Transverse colon (tissue), 4 donors: ENCODE data around the gene POU3F4. TPM values are rescaled to one million over a fixed set of nuclear protein-coding genes. Genes with fewer than 3 reads are reported as not detected.
A peak's percentile ranks its signal among the peaks of the same experiment; 100 is the strongest.

ENCODE experiments used
- DNase-seq: peaks from one replicate; pipeline ENCODE4 v3.0.0-alpha.2; 2019
- H3K27ac ChIP-seq, 4 donors: fragments of 200-600 bp; sonication (generic); 2 replicates each; pipeline ENCODE4 v1.5.1; 2016 to 2018; ENCODE audit warnings: inconsistent platforms in 4 of 4
- H3K27me3 ChIP-seq: fragments of 200-600 bp; sonication (generic); 2 replicates; pipeline ENCODE4 v1.5.1; 2017; ENCODE audit warnings: inconsistent platforms
- H3K36me3 ChIP-seq, 4 donors: fragments of 200-600 bp; sonication (generic); 2 replicates each; pipeline ENCODE4 v1.5.1; 2017 to 2019; ENCODE audit warnings: inconsistent platforms in 4 of 4
- H3K4me1 ChIP-seq, 4 donors: fragments of 200-600 bp; sonication (generic); 2 replicates each; pipeline ENCODE4 v1.5.1; 2017 to 2020; ENCODE audit warnings: inconsistent platforms in 4 of 4
- H3K4me3 ChIP-seq, 4 donors: fragments of 200-600 bp; sonication (generic); 1 replicate in 1 of 4; 2 replicates in 3 of 4; pipeline versions ENCODE4 v1.5.1 to v1.6.1; 2017 to 2019; ENCODE audit warnings: inconsistent platforms in 4 of 4
- H3K9me3 ChIP-seq, 2 donors: fragments of 200-600 bp; sonication (generic); 2 replicates each; pipeline ENCODE4 v1.5.1; 2017 to 2019; ENCODE audit warnings: inconsistent platforms in 2 of 2
- CTCF ChIP-seq, 5 experiments: fragments of 200-600 bp in 3 of 5; fragments of 450-650 bp in 2 of 5; sonication (generic) in 3 of 5; IDR thresholded peaks; 1 replicate in 2 of 5; 2 replicates in 3 of 5; pipeline ENCODE4 v1.5.1; 2016 to 2017; ENCODE audit warnings: antibody characterized with exemption in 5 of 5, inconsistent platforms in 3 of 5, mild to moderate bottlenecking in 2 of 5, moderate library complexity in 1 of 5
- EP300 ChIP-seq: sonication (generic); formaldehyde crosslinking; IDR thresholded peaks from one replicate; pipeline ENCODE4 v1.6.1; 2017; ENCODE audit warnings: antibody characterized with exemption, low read depth
- POLR2A ChIP-seq: fragments of 450-650 bp; IDR thresholded peaks from one replicate; pipeline ENCODE4 v1.6.1; 2016; ENCODE audit warnings: antibody characterized with exemption, mild to moderate bottlenecking, moderate library complexity
- POLR2AphosphoS5 ChIP-seq, 3 donors: sonication (generic); formaldehyde crosslinking; IDR thresholded peaks; one replicate each; pipeline ENCODE4 v1.6.1; 2016; ENCODE audit warnings: antibody characterized with exemption in 3 of 3
- WGBS, 2 donors: methylation state at CpG; one replicate each; pipeline ENCODE4 v1.1.5; 2018; ENCODE audit warnings: low coverage in 1 of 2; 5-methylcytosine and 5-hydroxymethylcytosine counted together
- in situ Hi-C, 4 donors: fragments of 200-750 bp; cut with MboI; loops; one replicate each; pipeline versions ENCODE4 v1.15.0 to v1.15.1; 2017; ENCODE audit warnings: low sequenced_read_pairs in 3 of 4, low pct_ligation_motif_present in 1 of 4, low pct_unique_long_range_greater_than_20kb in 1 of 4
- intact Hi-C: fragments of 100-400 bp; cut with DNase I; formaldehyde crosslinking; loops from one replicate; pipeline ENCODE4 v1.15.1; 2023; ENCODE audit warnings: low total_unique reads
- total RNA-seq, 4 donors: library from RNA; depleted of rRNA; stranded (reverse); fragments of >200 nt; gene quantifications; one replicate each; pipeline ENCODE4 v1.1.0, GENCODE V29; 2016

Gene POU3F4
- total RNA-seq, 4 donors from 2014 or later, result 0.14 TPM; not detected in 3

GRCh38 chrX:83510510-83511062 is 2.5 kb downstream of the POU3F4 start:
- Histone ChIP-seq H3K27ac (peak overlapping the region in 1 of 4 donors; percentile 25), H3K27me3 (peaks cover 19% of the 10 kb centered on the region), H3K4me3 (peak overlapping the region in 1 of 4 donors; percentile 27), H3K9me3 (no peaks in the 10 kb centered on the region), H3K36me3 (no peaks in the 10 kb centered on the region), H3K4me1 (no peaks in the 10 kb centered on the region)
- 54% methylated on average over 34 of the region's 36 CpGs; no CpG with 5 or more reads in 1 of the 2 donors for WGBS, 2 donors
- no peak for DNase-seq
- in situ Hi-C loops (no loop called here), intact Hi-C loops (no loop called here)
- TF ChIP-seq POLR2AphosphoS5 (IDR thresholded peaks at IDR 0.05) (no peak), CTCF (IDR thresholded peaks at IDR 0.05) (no peak), POLR2A (no peak), EP300 (no peak)

GRCh38 chrX:83511208-83511607 is 3.1 kb downstream of the POU3F4 start:
- Histone ChIP-seq H3K36me3 (no peaks in the 10 kb centered on the region), H3K4me3 (no peak overlapping the region), H3K4me1 (no peaks in the 10 kb centered on the region), H3K9me3 (no peaks in the 10 kb centered on the region), H3K27me3 (peaks cover 19% of the 10 kb centered on the region), H3K27ac (peak overlapping the region in 1 of 4 donors; percentile 25)
- TF ChIP-seq POLR2AphosphoS5 (IDR thresholded peaks at IDR 0.05), result no peak
- no peak for TF ChIP-seq POLR2A
- TF ChIP-seq CTCF (IDR thresholded peaks at IDR 0.05), result no peak
- no peak for TF ChIP-seq EP300
- WGBS, 2 donors, result 35% methylated on average over 17 of the region's 17 CpGs; no CpG with 5 or more reads in 1 of the 2 donors
- no peak for DNase-seq
- intact Hi-C loops (no loop called here), in situ Hi-C loops (no loop called here)

- Histone ChIP-seq H3K27me3 (peaks cover 19% of the 10 kb centered on the region), H3K9me3 (no peaks in the 10 kb centered on the region), H3K36me3 (no peaks in the 10 kb centered on the region), H3K4me1 (no peaks in the 10 kb centered on the region), H3K4me3 (no peak overlapping the region), H3K27ac (no peak overlapping the region)
- no peak for TF ChIP-seq POLR2A
- TF ChIP-seq POLR2AphosphoS5 (IDR thresholded peaks at IDR 0.05), result no peak
- in situ Hi-C loops (no loop called here), intact Hi-C loops (no loop called here)
- 33 to 77% methylated on average over 1 to 14 of the region's 14 CpGs for WGBS, 2 donors
- DNase-seq, result no peak
These were observed 4.0 kb downstream of the POU3F4 start for GRCh38 chrX:83512111-83512510.

- H3K36me3 ChIP-seq, result no peaks in the 10 kb centered on the region
- H3K27me3 ChIP-seq, result peaks cover 4% of the 10 kb centered on the region
- H3K27ac ChIP-seq, result no peak overlapping the region
- WGBS, 2 donors, result 69 to 100% methylated on average over 1 of the region's 1 CpG
- in situ Hi-C loops, result no loop called here
- TF ChIP-seq POLR2A, result no peak
- no peak for TF ChIP-seq EP300
- TF ChIP-seq POLR2AphosphoS5 (IDR thresholded peaks at IDR 0.05), result no peak
- no peak for TF ChIP-seq CTCF (IDR thresholded peaks at IDR 0.05)
- no peak for DNase-seq
- intact Hi-C loops, result no loop called here
- no peaks in the 10 kb centered on the region for H3K4me1 ChIP-seq
- H3K9me3 ChIP-seq, result no peaks in the 10 kb centered on the region
- H3K4me3 ChIP-seq, result no peak overlapping the region
These were observed 8.5 kb downstream of the POU3F4 start for GRCh38 chrX:83516597-83516996.

GRCh38 chrX:83521905-83522304 is 13.8 kb downstream of the POU3F4 start:
- Histone ChIP-seq H3K27ac (no peak overlapping the region), H3K4me1 (no peaks in the 10 kb centered on the region), H3K4me3 (no peak overlapping the region), H3K9me3 (no peaks in the 10 kb centered on the region), H3K27me3 (no peaks in the 10 kb centered on the region), H3K36me3 (no peaks in the 10 kb centered on the region)
- TF ChIP-seq POLR2AphosphoS5 (IDR thresholded peaks at IDR 0.05), result no peak
- no peak for TF ChIP-seq EP300
- no peak for TF ChIP-seq POLR2A
- TF ChIP-seq CTCF (IDR thresholded peaks at IDR 0.05), result no peak
- in situ Hi-C loops (no loop called here), intact Hi-C loops (no loop called here)
- WGBS, 2 donors, result 72% methylated on average over 1 of the region's 1 CpG; no CpG with 5 or more reads in 1 of the 2 donors
- DNase-seq, result no peak
